Measurements from ENCODE around the gene TSPAN9. TPM values are rescaled to one million over a fixed set of nuclear protein-coding genes. Genes with fewer than 3 reads are reported as not detected.

Gene TSPAN9
- total RNA-seq, 1 donor = 76.0 TPM

DNA sequence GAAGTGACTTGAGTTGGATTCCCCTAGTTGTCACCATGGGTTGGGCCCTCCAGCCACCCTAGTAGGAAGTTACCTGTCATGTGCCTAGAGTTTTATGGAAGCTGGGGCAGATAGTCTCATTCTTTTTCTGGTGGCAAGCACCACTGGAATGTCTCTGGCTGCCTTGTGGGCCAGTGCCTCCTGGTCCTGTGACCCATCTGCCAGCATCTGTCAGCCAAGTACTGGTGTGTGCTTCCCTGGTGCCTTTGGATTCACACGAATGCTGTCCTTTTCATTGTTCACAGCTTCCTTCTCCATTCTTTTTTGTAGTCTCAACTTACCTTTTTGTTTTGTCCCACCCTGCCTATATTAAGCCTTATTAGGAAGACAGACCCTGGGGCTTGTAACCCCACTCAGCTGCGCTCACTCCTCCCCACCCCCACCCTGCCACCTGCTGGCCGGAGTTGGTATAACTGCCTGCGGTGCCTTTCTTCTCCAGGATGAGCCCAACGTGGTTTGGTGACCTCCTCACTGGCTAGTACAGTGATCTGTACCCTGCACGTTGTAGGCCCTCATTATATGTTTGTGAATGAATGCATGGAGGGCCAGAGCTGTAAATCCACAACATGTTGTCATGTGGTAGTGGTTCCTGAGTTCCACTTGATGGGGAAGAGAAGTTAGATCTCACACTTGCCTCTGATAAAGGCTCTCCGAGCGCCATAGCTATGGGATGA lies 125.7 kb downstream of the TSPAN9 start:
- H3K4me3 ChIP-seq (ENCODE audit: low read depth, low read length) = no peak overlapping the region
- TF ChIP-seq, protein P1, sequence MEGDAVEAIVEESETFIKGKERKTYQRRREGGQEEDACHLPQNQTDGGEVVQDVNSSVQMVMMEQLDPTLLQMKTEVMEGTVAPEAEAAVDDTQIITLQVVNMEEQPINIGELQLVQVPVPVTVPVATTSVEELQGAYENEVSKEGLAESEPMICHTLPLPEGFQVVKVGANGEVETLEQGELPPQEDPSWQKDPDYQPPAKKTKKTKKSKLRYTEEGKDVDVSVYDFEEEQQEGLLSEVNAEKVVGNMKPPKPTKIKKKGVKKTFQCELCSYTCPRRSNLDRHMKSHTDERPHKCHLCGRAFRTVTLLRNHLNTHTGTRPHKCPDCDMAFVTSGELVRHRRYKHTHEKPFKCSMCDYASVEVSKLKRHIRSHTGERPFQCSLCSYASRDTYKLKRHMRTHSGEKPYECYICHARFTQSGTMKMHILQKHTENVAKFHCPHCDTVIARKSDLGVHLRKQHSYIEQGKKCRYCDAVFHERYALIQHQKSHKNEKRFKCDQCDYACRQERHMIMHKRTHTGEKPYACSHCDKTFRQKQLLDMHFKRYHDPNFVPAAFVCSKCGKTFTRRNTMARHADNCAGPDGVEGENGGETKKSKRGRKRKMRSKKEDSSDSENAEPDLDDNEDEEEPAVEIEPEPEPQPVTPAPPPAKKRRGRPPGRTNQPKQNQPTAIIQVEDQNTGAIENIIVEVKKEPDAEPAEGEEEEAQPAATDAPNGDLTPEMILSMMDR (IDR thresholded peaks at IDR 0.05; ENCODE audit: insufficient read depth, low read depth, low read length) = peak; percentile 98
- peak; percentile 59 for DNase-seq (ENCODE audit: low read depth)

DNA sequence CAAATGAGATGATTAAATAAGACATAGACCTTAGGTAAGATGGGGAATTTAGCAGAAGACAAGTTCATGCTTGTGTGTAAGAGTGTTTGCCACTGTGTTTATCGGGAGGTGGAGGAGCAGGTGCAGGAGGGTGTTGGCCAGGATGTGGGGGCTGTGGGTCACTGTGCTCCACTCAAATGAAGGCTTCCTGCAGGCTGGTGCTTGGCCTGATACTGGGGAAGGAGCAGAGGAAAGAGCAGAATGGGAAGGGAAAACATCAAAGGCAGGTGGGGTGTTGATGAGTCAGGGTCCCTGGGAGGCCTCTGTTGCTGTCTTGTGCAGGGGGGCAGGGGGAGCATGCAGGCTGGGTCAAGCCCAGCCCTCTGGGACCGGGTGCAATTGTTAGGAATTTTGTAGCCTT lies 126.5 kb downstream of the TSPAN9 start:
- no peak for DNase-seq (ENCODE audit: low read depth)
- no peak overlapping the region for H3K4me3 ChIP-seq (ENCODE audit: low read depth, low read length)
- TF ChIP-seq, protein P1 (IDR thresholded peaks at IDR 0.05; ENCODE audit: insufficient read depth, low read depth, low read length) = no peak

GRCh38 chr12:3204143-3204542 lies 127.0 kb downstream of the TSPAN9 start:
- TF ChIP-seq, protein P1 (IDR thresholded peaks at IDR 0.05; ENCODE audit: insufficient read depth, low read depth, low read length) = no peak
- H3K4me3 ChIP-seq (ENCODE audit: low read depth, low read length) = no peak overlapping the region
- DNase-seq (ENCODE audit: low read depth) = no peak

DNA sequence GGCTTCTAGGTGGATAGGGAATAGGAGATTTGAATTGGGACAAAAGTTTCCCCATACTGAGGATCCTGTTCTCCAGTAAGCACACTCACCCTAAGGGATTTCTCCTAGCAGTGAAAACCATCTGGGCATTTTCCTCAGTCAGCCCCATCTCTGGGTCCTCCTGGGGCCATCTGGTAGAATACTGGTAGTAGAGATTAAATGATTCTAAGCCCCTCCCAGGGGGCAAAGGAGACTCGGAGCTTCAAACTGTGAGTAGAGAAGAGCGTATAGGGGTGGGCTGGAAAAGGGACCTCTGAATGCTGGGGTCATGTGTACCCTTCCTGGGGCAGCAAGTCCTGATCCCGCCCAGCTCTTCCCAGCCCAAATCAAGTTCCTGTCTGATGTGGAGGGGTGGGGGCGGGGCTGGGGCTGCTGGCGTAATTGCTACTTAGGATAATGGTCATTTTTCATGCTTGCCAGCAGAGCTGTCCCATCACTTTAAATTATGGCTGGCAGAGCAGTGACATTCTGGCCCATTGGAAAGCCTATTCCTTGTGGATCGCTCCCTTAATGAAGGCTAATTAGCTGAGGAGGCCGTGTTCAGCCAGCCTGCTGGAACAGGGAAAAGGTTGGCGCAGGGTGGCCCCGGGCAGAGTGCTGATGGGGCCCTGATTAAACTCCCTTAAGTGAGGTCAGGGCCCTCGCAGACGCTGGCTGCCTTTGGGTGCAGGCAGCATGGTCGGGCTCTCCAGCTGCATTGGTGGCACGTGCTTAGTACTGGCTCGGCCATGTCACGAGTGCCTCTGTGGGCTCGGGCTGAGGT lies 127.8 kb downstream of the TSPAN9 start:
- no peak for DNase-seq (ENCODE audit: low read depth)

DNA sequence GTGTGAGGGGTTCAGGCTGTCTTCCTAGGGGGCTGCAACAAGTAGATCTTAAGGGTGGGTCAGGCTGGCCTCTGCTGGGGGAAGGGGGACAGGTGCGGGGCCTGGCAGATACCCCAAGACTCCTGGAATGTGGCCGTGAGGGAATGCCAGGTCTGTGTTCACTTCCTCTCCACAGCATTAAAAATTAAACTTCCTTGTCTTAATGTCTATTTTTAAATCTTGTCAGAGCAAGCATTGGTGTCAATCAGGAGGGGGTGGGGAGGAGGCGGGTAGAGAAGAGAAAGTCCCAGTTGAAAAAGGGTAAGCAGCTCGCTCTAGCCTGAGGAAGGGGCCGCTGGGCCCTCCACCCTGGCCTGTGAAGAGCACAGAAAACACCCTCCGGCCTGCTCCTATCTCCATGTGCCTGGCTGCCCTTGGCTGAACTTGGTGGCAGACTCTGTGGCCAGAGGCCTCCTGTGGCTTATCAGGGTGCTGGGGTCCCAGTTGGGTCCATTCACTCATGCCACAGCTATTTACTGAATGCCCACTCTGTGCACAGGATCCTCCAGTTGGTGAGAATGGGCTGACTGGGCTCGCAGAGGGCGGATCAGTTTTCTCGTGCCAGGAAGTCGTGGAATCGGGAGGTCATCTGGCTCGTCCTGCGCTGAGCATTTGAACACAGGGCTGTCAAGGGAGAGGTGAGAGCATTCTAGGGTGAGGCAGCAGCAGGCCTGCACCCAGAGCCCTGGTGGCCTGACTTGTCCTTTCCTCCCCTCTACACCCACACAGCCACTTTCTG lies 128.8 kb downstream of the TSPAN9 start:
- H3K4me3 ChIP-seq (ENCODE audit: low read depth, low read length) = no peak overlapping the region
- TF ChIP-seq, protein P1 (IDR thresholded peaks at IDR 0.05; ENCODE audit: insufficient read depth, low read depth, low read length) = no peak
- DNase-seq (ENCODE audit: low read depth) = peak; percentile 37

More for the DNA sequence above, 127.8 kb downstream of the TSPAN9 start:
- TF ChIP-seq, protein P1 (IDR thresholded peaks at IDR 0.05; ENCODE audit: insufficient read depth, low read depth, low read length) = no peak
- H3K4me3 ChIP-seq (ENCODE audit: low read depth, low read length) = no peak overlapping the region

GRCh38 chr12:3206536-3207072 lies 129.4 kb downstream of the TSPAN9 start:
- TF ChIP-seq, protein P1 (IDR thresholded peaks at IDR 0.05; ENCODE audit: insufficient read depth, low read depth, low read length) = no peak
- no peak for DNase-seq (ENCODE audit: low read depth)
- H3K4me3 ChIP-seq (ENCODE audit: low read depth, low read length) = no peak overlapping the region

Data from fibroblast of villous mesenchyme (primary cell).